Left kidney (tissue), 2 donors: Measurements from ENCODE around the gene FOXN4. TPM values are rescaled to one million over a fixed set of nuclear protein-coding genes. Genes with fewer than 3 reads are reported as not detected.

Experiments
- DNase-seq: peaks from one replicate; pipeline ENCODE4 v3.0.0-alpha.2; 2013
- polyA plus RNA-seq: library from polyadenylated mRNA; unstranded; fragments of 120-200 nt; gene quantifications from one replicate; pipeline ENCODE4 v1.2.1, GENCODE V29; 2013; ENCODE audit not compliant: insufficient read length

FOXN4 gene
- polyA plus RNA-seq, 1 donor, result 2.9 TPM

DNA sequence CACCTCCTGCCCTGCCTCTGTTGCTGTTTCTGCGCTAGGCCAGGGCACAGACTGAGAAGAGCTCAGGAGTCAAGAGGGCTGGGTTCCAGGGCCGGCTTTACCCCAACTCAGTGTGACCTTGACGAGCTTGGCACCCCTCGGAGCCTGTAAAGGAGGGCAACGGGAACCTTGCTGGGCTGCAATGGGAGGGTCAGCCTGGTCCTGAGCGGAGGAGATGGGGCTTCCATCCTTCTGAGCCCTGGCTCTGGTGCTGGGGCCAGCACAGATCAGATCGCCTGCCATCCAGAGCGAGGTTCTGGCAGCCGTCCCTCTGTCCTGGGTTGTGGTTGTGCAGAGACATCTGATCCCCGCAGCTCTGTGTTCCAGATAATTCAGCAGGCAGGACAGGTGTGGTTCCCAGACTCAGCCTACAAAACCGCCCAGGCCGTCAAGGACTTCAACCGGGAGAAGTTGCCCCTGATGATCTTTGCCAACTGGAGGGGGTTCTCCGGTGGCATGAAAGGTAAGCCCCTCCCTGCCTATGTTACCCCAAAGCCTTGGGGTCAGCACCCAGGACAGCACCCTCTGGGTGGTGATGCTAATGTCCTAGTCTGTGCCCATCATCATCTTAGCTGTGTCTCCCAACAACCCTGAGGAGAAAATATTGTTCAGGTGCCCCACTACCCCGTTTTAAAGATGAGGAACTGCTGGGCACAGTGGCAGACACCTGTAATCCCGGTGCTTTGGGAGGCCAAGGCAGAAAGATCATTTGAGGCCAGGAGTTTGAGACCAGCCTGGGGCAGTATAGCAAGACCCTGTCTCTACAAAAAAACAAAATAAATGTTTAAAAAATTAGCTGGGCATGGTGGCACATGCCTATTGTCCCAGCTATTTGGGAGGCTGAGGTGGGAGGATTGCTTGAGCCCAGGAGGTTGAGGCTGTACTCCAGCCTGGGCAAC, 50.2 kb downstream of the FOXN4 start:
- DNase-seq, result no peak

DNA sequence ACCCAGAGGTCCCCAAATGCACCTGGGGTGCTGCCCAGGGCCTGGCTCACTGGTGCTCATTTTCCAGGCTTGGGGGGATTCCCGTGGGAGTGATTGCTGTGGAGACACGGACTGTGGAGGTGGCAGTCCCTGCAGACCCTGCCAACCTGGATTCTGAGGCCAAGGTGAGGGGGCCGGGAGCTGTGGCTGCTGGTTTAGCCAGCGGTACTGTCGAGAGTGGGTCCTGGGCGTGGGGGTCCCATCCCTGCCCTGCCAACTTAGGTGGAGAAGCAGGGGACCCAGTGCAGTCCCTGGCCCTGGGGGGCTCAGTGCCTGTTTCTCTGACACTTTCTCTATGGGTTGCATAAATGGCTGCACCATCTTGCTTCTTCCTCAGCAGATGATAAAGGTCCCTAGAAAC, 50.9 kb downstream of the FOXN4 start:
- no peak for DNase-seq

DNA sequence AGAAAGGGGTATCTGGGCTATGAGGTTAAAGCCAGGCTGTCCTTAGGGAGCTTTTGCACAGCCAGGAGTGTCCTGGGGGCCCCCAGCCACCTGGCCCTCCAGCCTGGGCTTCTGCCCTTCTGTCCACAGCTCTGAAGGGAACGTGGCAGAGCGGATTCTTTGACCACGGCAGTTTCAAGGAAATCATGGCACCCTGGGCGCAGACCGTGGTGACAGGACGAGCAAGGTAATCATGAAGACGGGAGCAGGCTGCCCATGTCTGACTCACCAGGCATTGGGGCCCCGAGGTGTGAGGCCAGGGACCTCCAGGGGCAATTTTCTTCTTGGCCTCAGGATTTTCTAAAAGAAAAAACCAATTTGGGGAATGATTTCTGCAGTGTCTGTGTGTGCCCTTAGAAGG, 53.1 kb downstream of the FOXN4 start:
- DNase-seq, result no peak

DNA sequence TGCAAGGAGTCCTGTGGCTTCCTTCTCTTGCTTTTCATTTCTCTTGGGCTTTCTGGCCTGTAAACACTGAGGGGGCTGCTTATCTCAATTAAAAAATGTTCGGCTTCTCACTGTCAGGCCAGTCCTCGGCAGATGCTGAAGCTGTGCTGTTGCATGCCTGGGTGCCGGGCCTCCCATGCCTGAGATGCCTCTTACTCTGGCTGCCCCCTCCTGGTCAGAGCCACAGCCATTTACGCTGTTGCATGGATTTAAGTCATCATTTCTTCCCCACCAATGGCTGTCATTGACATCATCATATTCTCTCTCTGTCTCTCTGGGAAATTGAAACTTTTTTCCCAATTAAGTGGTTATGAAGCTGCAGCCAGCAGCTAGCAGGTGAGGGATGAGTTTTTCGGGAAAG, 53.7 kb downstream of the FOXN4 start:
- no peak for DNase-seq

DNA sequence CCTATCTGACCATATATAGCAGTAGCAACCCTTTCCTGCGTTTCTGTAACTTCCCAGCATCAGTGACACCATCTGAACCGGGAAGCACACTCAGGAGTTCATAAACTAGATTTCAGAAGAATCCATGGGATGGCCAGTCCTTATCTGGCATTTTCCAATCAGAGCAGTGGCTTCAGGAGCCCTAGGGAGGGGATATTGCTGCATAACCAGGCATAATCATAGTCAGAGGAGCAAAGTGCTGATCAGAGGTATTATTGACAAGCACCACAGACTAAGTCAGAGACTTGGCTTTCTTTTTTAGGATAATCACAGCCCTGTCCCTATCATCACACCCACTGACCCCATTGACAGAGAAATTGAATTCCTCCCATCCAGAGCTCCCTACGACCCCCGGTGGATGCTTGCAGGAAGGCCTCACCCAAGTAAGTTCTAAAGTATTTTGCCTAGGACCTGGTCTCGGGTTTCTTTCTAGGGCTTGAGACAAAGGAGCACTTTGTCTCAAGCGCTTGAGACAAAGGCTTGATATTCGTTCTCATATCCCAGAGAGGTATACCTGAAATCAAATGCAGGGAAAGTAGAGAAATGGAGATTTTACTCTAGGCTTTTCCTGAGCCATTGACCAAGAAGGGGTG, 55.1 kb downstream of the FOXN4 start:
- no peak for DNase-seq

DNA sequence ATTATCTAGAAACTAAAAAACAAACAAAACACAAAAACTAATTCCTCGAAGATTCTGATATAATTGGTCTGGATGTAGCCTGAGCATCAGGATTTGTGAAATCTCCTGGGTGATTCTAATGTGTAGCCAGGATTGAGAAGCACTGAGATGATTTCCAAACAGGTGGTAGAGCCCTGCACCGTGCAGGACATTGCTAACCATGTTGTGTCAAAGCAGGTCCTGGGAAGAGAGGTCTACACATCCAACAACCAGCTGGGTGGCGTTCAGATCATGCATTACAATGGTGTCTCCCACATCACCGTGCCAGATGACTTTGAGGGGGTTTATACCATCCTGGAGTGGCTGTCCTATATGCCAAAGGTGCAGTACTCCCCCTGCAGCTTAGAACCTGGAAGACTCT, 56.3 kb downstream of the FOXN4 start:
- no peak for DNase-seq

DNA sequence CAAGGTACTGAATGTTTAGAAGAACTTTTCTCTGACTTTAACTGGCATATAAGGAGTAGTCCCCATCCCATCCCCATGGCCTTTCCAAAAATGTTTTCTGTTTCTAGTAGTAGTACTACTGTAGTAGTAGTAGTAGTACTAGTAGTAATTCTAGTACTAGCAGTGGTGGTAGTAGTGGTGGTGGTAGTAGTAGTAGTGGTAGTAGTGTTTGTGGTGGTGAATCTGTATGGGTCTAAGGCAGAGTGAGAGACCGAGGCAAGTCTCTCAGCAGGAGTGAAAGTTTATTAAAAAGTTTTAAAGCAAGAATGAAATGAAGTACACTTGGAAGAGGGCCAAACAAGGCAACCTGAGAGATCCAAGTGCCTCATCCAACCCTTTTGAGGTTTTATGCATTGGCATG, 58.6 kb downstream of the FOXN4 start:
- no peak for DNase-seq

DNA sequence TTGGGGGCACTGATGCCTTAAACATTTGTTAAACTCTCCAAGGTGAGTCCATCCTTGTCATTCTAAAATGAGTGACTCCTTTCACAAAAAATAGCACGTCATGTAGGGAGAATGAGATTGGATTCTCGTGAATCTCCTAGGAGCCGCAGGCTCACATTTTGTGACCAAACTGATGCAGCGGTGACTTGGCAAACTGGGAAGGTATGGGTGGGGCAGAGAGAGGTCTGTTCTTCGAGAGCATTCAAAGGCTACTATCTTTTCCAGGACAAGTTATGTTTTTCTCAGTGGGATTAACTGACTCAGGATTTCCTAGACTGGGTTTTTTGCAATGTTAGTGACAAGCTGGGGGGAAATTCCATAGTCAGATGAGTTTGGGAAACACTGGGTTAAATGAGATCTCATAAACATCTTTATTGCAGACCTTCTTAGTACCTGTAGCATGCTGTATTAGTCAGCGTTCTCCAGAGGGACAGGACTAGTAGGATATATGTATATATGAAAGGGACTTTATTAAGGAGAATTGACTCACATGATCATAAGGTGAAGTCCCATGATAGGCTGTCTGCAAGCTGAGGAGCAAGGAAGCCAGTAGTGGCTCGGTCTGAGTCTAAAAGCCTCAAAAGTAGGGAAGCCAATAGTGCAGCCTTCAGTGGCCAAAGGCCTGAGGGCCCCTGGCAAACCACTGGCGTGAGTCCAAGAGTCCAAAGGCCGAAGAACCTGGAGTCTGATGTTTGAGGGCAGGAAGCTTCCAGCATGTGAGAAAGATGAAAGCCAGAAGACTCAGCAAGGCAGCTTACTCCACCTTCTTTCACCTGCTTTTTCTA, 61.0 kb downstream of the FOXN4 start:
- DNase-seq, result no peak

DNA sequence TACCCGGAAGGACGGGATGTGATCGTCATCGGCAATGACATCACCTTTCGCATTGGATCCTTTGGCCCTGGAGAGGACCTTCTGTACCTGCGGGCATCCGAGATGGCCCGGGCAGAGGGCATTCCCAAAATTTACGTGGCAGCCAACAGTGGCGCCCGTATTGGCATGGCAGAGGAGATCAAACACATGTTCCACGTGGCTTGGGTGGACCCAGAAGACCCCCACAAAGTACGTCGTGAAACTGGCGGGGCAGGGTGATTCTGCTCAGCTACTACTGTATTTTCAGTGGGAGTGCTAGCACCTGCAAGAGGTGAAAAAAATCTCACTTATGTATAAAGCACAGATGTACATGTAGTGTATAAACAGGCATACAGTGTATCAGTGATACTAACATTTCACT, 62.9 kb downstream of the FOXN4 start:
- no peak for DNase-seq

DNA sequence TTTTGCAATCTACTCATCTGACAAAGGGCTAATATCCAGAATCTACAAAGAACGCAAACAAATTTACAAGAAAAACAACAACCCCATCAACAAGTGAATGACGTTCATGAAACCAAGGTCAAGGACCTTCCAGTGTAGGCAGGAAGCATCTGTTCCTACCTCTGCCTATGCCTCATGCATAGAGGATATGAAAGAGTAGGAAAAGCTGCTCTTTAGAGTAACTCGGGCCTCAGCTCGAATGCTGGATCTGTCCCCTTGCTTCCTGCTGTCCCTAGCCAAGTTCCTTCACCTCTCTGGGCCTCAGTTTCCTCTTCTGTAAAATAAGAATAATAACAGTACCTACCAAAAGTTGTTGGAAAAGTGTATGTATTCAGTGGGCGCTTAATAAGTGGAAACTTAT, 65.0 kb downstream of the FOXN4 start:
- DNase-seq, result no peak

DNA sequence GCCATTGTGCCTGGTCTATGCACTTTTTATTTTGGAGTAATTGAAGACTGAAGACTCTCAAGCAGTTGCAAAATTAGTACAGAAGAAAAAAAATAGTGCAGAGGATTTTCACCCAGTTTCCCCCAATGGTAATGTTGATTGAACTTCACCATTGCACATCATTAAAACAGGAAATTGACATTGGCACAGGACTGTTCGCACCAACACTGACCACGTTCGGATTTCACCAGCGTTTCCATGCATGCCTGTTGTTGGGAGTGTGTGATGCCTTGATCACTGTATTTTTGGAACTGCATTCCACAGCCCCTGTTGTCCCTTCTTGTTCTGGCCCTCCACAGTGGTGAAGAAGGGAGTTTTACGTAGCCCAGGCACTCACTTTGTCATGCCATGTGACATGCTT, 67.1 kb downstream of the FOXN4 start:
- DNase-seq, result no peak

DNA sequence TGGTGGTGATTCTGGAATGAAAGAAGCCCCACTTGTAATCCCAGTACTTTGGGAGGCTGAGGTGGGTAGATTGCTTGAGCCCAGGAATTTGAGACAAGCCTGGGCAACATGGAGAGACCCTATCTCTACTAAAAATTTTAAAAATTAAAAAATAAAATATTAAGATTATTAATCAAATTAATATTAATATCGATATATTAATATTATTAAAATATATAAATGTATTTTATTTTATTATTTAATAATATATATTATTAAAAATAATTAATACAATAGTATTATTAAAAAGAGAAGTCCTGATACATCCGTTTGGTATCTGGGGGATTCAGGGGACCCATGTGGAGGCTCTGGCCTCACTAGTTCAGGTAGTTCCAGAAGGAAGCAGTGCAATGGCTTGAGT, 68.7 kb downstream of the FOXN4 start:
- no peak for DNase-seq

DNA sequence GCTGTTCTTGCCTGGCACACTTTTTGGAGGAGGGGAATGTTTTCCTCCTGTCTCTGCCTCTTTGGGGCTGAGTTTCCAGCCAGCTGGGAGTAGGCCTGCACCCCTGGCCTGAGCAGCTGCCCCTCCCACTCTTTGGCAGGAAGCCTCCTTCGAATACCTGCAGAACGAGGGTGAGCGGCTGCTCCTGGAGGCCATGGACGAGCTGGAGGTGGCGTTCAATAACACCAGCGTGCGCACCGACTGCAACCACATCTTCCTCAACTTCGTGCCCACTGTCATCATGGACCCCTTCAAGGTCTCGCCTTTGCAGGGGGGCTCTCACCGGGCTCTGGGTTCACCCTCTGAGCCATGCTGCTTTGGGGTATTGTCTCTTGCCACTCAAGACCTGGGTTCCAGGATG, 69.4 kb downstream of the FOXN4 start:
- DNase-seq, result no peak

DNA sequence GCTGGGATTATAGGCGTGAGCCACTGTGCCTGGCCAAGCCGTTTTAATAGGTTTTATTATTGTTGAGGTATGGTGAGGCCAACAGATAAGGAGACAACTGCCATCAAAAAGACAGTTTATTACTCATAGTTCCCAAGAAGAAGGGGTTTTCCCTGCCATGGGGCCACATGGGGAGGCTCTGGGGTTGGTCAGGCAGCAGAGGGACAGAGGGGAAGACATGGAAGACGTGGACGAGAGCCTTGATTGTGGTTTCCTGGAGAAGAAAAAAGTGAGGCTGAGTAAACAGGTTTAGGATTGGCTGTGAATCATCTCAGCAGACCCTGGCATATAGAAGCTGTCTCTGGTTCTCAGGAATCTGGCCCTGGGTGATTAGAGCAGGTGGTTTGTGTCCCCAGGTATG, 69.9 kb downstream of the FOXN4 start:
- no peak for DNase-seq

DNA sequence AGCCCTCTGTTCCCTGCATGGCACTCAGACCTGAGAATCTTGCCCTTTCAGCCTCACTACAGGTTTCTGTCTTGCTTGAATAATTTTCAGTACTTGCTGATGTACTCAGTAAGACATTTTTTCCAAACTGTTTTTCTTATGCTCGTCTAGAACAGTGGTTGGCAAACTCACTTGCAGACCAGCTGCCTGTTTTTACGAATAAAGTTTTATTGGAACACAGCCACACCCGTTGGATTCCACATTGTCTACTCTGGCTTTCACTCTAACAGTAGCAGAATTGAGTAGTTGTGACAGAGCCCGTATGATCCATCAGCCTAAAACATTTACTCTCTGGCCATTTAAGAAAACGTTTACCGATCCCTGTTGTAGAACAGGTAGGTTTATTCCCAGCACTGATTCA, 72.8 kb downstream of the FOXN4 start:
- no peak for DNase-seq

DNA sequence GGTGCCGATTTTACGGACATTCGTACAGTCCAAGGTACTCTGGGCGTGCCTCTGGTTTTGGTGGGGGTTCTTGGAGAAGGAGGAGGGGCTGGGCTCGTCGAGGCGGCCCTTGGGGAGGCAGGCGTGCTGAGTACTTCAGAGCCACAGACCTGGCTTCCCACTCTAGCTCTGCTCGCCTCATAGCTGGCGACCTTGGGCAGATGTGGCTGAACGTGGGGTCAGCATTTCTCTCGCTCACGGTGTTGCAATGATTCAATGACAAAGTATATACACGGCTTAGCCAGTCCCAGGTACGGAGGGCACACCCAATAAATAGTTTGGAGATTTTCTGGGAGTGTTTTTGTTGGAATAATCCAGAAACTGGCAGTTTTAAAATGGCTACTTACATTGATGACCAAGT, 75.1 kb downstream of the FOXN4 start:
- no peak for DNase-seq

DNA sequence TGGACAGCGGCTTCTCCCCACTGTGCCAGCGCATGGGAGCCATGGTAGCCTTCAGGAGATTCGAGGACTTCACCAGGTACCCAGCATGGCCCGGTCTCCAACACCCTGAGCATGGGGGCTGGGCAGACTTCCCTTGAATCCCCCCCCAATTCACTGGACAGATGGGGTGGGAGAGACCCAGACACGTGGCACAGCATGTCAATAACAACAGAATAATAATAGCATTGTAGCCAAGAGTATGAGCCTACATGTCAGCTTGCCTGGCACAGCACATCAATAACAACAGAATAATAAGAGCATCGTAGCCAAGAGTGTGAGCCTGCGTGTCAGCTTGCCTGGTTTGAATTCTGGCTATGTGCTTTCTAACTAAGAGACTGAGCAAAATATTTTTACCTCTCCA, 76.4 kb downstream of the FOXN4 start:
- no peak for DNase-seq

DNA sequence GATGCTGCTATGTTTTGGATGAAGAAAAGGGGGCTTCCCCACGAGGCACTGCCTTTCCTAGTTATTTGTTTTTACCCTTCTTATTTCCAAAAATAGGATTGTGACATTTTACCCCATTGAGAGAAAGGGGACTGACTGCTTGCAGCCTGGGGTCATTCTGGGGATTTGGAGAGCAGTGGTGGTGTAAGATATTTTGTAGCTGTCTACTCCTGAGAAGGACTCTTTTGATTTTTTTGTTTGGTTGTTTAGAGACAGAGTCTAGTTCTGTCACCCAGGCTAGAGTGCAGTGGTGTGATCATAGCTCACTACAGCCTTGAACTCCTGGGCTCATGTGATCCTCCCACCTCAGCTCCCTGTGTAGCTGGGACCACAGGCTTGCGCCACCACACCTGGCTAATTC, 78.9 kb downstream of the FOXN4 start:
- no peak for DNase-seq

DNA sequence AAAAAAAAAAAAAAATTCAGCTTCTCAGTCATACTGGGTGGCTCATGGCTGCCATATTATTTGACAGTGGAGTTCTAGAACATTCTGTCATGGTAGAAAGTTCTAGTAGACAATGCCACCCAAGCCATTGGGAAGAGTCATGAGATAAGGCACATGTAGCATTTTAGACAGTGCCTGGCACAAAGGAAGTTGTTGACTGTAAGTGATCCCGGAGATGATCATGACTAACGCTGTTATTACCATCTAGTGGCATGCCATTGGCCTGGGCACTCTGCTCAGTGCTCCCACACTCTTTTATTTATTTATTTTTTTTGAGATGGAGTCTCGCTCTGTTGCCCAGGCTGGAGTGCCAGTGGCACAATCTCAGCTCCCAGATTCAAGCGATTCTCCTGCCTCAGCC, 80.4 kb downstream of the FOXN4 start:
- no peak for DNase-seq
